HL-60 (cell line): ENCODE data around the gene MLLT3.

Source experiments
- DNase-seq, 2 experiments: peaks; one replicate each; pipeline ENCODE4 v3.0.0-alpha.2; 2010 to 2020; ENCODE audit warnings: low read depth in 1 of 2, low spot score in 1 of 2
- H3K27ac ChIP-seq: fragments of 250-450 bp; sonication (Bioruptor Pico); replicated peaks from 2 replicates; pipeline ENCODE4 v1.5.1; 2020; ENCODE audit warnings: mild to moderate bottlenecking, moderate library complexity
- H3K27me3 ChIP-seq: fragments of 250-450 bp; sonication (Bioruptor Pico); 2 replicates; pipeline ENCODE4 v1.5.1; 2021; ENCODE audit warnings: mild to moderate bottlenecking, moderate library complexity; ENCODE audit not compliant: insufficient read depth, poor library complexity, severe bottlenecking
- H3K4me3 ChIP-seq: replicated peaks from 2 replicates; pipeline ENCODE4 v1.5.1; 2011; ENCODE audit warnings: mild to moderate bottlenecking, control low read depth, low read length; ENCODE audit not compliant: insufficient read depth
- GABPA ChIP-seq: IDR thresholded peaks from 2 replicates; pipeline ENCODE4 v1.6.1; 2012; ENCODE audit warnings: low read depth
- POLR2AphosphoS5 ChIP-seq: IDR thresholded peaks from 2 replicates; pipeline ENCODE4 v1.6.1; 2012; ENCODE audit warnings: low read depth
- SPI1 ChIP-seq: IDR thresholded peaks from 2 replicates; pipeline ENCODE4 v1.6.1; 2012; ENCODE audit warnings: low read depth, mild to moderate bottlenecking, borderline replicate concordance
- TF ChIP-seq, protein P1 (sequence below): IDR thresholded peaks from 2 replicates; pipeline ENCODE4 v1.6.1; 2012; ENCODE audit warnings: low read depth; ENCODE audit not compliant: insufficient replicate concordance
- TF ChIP-seq, protein P2 (sequence below): IDR thresholded peaks from one replicate; pipeline ENCODE4 v1.5.1; 2011; ENCODE audit warnings: low read length, control low read depth, inconsistent platforms; ENCODE audit not compliant: insufficient read depth

The MLLT3 gene

DNA sequence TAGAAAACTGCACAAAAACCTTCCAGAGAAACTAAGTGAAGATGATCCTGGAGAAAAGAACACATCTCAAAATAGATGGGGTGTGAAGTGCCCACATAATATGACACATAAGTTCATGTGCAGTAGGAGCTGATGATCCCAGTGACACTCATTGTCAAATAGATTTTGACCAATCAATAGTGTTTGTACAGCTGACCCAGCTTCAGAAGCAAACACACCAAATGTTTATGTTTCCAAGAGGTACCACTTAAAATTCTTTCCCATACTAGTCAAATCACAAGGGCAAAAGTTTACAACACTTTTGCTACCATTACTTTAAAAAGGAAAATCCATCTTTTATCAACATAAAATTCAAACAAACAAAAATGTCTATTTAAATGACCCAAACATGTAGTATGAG lies 175.0 kb downstream of the MLLT3 start:
- TF ChIP-seq SPI1 (no peak), GABPA (no peak), POLR2AphosphoS5 (no peak)
- TF ChIP-seq, protein P1, sequence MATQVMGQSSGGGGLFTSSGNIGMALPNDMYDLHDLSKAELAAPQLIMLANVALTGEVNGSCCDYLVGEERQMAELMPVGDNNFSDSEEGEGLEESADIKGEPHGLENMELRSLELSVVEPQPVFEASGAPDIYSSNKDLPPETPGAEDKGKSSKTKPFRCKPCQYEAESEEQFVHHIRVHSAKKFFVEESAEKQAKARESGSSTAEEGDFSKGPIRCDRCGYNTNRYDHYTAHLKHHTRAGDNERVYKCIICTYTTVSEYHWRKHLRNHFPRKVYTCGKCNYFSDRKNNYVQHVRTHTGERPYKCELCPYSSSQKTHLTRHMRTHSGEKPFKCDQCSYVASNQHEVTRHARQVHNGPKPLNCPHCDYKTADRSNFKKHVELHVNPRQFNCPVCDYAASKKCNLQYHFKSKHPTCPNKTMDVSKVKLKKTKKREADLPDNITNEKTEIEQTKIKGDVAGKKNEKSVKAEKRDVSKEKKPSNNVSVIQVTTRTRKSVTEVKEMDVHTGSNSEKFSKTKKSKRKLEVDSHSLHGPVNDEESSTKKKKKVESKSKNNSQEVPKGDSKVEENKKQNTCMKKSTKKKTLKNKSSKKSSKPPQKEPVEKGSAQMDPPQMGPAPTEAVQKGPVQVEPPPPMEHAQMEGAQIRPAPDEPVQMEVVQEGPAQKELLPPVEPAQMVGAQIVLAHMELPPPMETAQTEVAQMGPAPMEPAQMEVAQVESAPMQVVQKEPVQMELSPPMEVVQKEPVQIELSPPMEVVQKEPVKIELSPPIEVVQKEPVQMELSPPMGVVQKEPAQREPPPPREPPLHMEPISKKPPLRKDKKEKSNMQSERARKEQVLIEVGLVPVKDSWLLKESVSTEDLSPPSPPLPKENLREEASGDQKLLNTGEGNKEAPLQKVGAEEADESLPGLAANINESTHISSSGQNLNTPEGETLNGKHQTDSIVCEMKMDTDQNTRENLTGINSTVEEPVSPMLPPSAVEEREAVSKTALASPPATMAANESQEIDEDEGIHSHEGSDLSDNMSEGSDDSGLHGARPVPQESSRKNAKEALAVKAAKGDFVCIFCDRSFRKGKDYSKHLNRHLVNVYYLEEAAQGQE: no peak
- TF ChIP-seq, protein P2, sequence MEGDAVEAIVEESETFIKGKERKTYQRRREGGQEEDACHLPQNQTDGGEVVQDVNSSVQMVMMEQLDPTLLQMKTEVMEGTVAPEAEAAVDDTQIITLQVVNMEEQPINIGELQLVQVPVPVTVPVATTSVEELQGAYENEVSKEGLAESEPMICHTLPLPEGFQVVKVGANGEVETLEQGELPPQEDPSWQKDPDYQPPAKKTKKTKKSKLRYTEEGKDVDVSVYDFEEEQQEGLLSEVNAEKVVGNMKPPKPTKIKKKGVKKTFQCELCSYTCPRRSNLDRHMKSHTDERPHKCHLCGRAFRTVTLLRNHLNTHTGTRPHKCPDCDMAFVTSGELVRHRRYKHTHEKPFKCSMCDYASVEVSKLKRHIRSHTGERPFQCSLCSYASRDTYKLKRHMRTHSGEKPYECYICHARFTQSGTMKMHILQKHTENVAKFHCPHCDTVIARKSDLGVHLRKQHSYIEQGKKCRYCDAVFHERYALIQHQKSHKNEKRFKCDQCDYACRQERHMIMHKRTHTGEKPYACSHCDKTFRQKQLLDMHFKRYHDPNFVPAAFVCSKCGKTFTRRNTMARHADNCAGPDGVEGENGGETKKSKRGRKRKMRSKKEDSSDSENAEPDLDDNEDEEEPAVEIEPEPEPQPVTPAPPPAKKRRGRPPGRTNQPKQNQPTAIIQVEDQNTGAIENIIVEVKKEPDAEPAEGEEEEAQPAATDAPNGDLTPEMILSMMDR: no peak
- DNase-seq: no peak
- H3K27ac ChIP-seq: no peak overlapping the region
- H3K4me3 ChIP-seq: no peak overlapping the region
- H3K27me3 ChIP-seq: no peaks in the 10 kb centered on the region

DNA sequence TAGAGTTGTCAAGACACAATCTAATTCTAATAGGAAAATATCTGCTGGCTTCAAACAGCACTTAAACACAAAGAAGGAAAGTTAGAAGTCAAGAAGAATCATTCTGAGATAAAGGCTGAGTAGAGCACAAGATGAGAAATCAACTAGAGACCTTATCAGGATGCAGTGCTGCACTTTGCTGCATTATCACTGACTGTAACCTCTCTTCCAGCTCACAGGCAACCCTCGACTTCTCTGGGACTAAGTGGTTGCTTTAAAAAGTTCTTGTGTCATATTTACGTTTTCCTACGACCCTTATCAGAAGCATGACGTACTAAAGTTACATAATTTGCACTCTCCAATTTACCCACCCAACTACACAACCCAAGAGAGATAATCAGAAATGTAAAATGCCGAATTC lies 176.1 kb downstream of the MLLT3 start:
- Histone ChIP-seq H3K27ac (no peak overlapping the region), H3K27me3 (no peaks in the 10 kb centered on the region), H3K4me3 (no peak overlapping the region)
- TF ChIP-seq GABPA (no peak), SPI1 (no peak), POLR2AphosphoS5 (no peak)
- TF ChIP-seq, protein P1: no peak
- TF ChIP-seq, protein P2: no peak
- no peak for DNase-seq

DNA sequence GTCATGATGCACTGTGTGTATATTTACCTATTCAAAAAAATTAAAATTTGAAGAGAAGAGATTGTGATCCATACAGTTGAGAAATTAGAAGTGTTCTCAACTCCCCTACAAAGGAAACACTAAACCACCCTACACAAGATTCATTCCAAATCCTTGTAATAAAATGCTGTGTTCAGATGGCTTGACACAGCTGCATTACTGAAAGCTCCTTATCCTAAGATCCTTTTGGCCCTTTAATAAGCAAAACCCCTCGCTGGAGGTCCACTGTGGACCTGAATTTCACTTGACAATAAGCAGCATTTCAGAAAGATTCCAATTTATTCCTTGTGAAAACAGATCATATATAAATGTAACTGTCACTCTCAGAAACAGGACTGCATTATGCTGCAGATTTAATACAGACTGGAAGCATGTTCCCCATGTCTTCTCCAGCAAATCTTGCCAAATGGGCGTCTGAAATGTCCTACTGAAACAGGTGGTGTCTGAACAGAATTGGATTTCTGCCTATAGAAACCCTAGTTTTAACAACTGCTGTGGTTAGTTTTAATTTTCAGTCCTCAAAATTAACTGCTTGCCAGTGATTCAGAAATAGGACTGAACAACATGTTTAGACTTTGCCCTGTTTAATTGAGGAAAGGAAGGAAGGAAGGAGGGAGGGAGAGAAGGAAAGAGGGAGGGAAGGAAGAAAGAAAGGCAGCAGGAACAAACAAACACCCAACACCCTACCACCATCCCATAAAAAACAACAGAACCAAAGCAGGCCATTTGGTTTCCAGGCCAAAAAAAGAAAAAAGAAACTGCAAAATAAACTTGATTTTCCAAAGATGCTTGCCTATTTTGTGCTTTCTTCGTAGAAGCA lies 179.6 kb downstream of the MLLT3 start:
- DNase-seq: no peak
- no peak overlapping the region for H3K27ac ChIP-seq
- H3K27me3 ChIP-seq: no peaks in the 10 kb centered on the region
- no peak overlapping the region for H3K4me3 ChIP-seq
- TF ChIP-seq GABPA: no peak
- TF ChIP-seq, protein P1: no peak
- no peak for TF ChIP-seq POLR2AphosphoS5
